Neuron (in vitro differentiated cells): ENCODE measurements around the gene GRIA3.

ENCODE experiments used
- H2AFZ ChIP-seq: one replicate; pipeline ENCODE4 v1.6.1; 2013; ENCODE audit warnings: low read depth, mild to moderate bottlenecking, inconsistent platforms, low read length, moderate library complexity
- H3K27me3 ChIP-seq: one replicate; pipeline ENCODE4 v1.6.1; 2013; ENCODE audit warnings: low read length; ENCODE audit not compliant: insufficient read depth
- H3K36me3 ChIP-seq: one replicate; pipeline ENCODE4 v1.6.1; 2013; ENCODE audit warnings: low read length; ENCODE audit not compliant: insufficient read depth
- H3K4me1 ChIP-seq: one replicate; pipeline ENCODE4 v1.6.1; 2013; ENCODE audit warnings: low read length; ENCODE audit not compliant: insufficient read depth
- H3K4me3 ChIP-seq: 2 replicates; pipeline ENCODE4 v1.5.1; 2013; ENCODE audit warnings: mild to moderate bottlenecking, low read length, moderate library complexity
- H3K9me3 ChIP-seq: one replicate; pipeline ENCODE4 v1.6.1; 2013; ENCODE audit warnings: low read length

GRIA3 gene

DNA sequence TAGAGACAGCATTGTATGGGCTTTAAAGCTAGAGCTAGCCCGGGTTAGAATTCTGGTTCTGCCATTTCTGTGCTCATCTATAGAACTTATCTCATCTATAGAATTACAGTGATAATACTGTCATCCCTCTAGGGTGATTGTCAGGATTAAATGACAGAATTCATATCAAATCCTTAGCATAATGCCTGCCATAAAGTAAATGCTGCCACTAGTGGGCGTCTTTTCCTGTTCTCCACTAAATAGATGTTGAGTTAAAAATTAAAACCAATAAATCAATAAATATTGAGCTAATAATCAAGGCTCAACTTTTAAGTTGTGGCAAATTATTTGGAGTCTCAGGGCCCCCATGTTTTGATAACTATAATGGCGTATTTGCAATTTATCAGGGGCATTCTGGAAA is 19.7 kb downstream of the GRIA3 start:
- no peaks in the 10 kb centered on the region for H3K36me3 ChIP-seq
- no peak overlapping the region for H3K4me3 ChIP-seq
- H2AFZ ChIP-seq, result no peak overlapping the region
- no peaks in the 10 kb centered on the region for H3K27me3 ChIP-seq
- H3K9me3 ChIP-seq, result no peaks in the 10 kb centered on the region
- H3K4me1 ChIP-seq, result no peaks in the 10 kb centered on the region

DNA sequence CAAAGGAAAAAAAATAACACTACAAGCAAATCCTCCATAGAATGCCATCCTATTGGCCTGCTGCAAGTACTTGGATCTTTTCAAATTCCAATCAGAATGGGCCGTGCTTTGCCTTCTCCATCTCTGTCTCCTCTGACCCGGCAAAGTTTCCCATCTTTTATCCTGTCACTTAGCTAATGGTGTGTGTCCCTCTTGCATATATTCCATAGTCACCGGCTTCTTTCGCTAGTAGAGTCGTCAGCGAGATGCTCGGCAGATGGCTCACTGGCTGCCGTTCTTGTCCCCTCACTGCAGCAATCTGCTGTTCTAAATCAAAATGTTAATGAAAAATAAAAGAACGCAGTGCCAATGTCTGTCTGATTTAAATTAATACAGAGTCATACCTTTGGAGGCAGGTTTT is 22.1 kb downstream of the GRIA3 start:
- Histone ChIP-seq H3K9me3 (no peaks in the 10 kb centered on the region), H3K36me3 (no peaks in the 10 kb centered on the region), H3K4me3 (no peak overlapping the region), H3K27me3 (no peaks in the 10 kb centered on the region), H2AFZ (no peak overlapping the region), H3K4me1 (no peaks in the 10 kb centered on the region)

DNA sequence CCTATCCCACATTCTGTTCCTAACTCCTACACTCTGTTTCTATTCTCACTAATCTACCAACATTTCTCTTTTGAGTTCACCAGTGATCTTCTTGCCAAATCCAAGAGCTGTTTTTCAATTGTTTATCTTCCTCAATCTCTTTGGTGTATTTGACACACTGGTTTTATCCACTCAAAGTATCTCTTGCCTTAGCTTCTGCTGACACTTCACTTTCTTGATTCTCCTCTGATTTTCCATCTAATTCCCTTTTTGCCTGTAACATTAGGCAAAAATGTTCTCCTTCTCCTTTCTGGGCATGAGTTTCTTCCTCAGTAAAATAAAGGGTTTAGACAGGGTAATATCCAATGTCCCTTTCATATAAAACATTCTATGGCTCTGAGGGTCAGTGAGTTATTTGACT is 26.2 kb downstream of the GRIA3 start:
- Histone ChIP-seq H3K9me3 (no peaks in the 10 kb centered on the region), H3K36me3 (no peaks in the 10 kb centered on the region), H3K27me3 (no peaks in the 10 kb centered on the region)

DNA sequence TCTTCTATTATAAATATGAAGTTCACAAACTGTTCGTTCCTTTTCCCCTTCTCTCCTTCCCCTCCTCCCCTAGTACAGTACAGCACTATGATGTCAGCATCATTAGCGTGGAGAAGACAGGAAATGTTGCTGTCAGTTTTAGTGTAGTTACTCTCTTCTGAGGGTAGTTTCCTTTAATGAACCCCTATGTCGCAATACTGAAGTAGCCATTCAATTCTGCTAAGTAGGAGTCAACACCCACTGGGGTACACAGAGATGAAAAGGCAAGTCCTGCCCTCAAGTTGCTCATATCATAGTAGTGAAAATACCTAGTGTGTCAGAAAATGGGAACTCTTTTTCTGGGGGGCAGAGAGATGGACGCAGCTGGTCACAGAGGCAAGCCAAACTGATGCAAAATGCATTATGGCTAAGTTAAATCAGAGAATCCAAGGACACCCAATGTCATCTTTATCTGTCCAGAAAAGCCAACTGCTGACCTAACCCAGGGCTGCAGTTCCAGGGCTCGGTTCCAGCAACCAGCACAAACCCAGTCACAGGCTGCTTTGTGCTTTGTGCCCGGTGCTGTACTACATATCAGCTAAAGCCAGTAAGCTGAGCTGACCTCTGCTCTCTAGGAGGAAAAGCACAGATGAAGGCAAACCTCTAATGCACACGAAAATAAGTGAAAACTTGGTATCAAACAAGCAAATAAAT is 31.5 kb downstream of the GRIA3 start:
- Histone ChIP-seq H3K4me3 (no peak overlapping the region), H3K36me3 (no peaks in the 10 kb centered on the region), H3K9me3 (no peaks in the 10 kb centered on the region), H3K27me3 (no peaks in the 10 kb centered on the region), H2AFZ (no peak overlapping the region), H3K4me1 (no peaks in the 10 kb centered on the region)

More for the DNA sequence above, 26.2 kb downstream of the GRIA3 start:
- H2AFZ ChIP-seq, result no peak overlapping the region
- H3K4me1 ChIP-seq, result no peaks in the 10 kb centered on the region
- no peak overlapping the region for H3K4me3 ChIP-seq

DNA sequence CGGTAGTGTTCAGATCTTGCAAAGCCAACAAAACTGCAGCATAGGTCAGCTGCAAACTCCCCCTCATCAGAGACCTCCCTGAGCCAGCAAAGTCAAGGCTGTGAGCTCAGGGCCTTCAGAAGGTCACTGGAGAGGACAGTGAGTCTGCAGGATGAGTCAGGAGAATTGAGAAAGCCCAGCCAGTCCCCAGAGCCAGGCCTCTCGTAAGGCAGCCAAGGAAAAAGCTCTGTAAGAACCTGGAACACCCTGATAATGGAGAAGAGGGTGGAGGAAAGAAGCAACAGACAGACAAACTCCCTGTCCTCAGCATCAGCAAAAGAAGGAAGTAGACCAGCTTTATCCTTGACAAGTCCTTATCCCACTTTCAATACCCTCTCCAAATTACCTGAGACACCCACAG is 33.0 kb downstream of the GRIA3 start:
- Histone ChIP-seq H3K36me3 (no peaks in the 10 kb centered on the region), H3K4me1 (no peaks in the 10 kb centered on the region), H3K4me3 (no peak overlapping the region), H2AFZ (no peak overlapping the region), H3K9me3 (no peaks in the 10 kb centered on the region), H3K27me3 (no peaks in the 10 kb centered on the region)

DNA sequence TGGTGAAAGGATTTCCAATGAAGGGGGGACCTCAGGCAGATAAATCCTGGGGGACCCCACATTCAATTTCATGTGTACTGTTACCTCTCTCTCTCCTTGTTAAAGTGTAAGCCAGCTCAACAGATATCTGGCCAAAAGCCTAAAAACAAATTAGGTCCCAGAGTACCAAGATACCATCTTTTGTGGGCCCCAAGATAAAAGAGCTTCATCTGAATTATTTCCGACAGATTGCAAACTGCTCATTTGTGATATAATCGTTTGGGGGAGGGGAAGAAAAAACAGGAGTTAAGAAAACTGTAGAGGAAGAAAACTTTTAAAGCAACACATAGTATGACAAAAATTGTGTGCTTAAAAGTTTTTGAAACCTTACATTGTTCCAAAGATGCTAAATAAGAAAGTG is 33.6 kb downstream of the GRIA3 start:
- no peaks in the 10 kb centered on the region for H3K9me3 ChIP-seq
- no peaks in the 10 kb centered on the region for H3K36me3 ChIP-seq
- H3K4me1 ChIP-seq, result no peaks in the 10 kb centered on the region
- H2AFZ ChIP-seq, result no peak overlapping the region
- no peaks in the 10 kb centered on the region for H3K27me3 ChIP-seq
- no peak overlapping the region for H3K4me3 ChIP-seq

DNA sequence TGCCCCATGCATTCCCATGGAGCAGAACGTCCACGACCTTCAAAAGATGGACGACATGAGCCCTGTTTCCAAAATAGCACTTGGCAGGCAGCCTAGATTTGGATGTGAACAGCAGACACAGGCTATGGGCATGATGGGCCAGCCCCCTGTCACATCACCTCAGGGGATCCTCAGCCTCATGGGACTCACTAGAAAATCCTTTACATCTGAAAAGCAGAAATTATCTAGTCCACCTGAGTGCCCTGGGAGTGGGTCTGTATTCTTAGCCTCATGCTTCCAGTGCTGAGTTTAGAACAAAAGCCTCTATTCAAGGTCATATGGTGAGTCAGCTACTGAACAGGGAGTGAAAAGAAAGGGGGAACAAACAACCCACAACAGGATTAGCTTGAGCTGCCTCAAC is 35.8 kb downstream of the GRIA3 start:
- H3K27me3 ChIP-seq, result no peaks in the 10 kb centered on the region
- no peaks in the 10 kb centered on the region for H3K9me3 ChIP-seq
- no peaks in the 10 kb centered on the region for H3K4me1 ChIP-seq
- no peak overlapping the region for H2AFZ ChIP-seq
- H3K36me3 ChIP-seq, result no peaks in the 10 kb centered on the region
- no peak overlapping the region for H3K4me3 ChIP-seq

DNA sequence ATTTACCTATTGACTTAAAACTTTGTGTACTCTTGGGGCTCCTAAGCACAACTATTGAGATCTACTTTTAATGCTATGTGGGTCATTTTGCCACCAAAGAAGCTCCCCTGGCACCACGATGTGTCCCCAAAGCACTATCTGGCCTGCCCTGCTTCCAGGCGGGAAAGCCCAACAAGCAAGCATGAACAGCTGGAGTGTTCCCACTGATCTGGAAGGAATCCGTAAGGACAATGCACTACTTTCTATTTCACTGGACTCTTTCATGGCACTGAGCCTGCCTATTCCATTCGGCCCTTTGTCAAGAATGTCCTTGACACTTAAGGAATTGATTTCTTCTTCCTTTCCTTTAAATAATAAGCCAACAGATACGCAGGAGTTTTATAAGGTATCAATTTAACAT is 38.8 kb downstream of the GRIA3 start:
- Histone ChIP-seq H3K27me3 (no peaks in the 10 kb centered on the region), H2AFZ (no peak overlapping the region), H3K9me3 (no peaks in the 10 kb centered on the region), H3K4me1 (no peaks in the 10 kb centered on the region), H3K36me3 (no peaks in the 10 kb centered on the region), H3K4me3 (no peak overlapping the region)

DNA sequence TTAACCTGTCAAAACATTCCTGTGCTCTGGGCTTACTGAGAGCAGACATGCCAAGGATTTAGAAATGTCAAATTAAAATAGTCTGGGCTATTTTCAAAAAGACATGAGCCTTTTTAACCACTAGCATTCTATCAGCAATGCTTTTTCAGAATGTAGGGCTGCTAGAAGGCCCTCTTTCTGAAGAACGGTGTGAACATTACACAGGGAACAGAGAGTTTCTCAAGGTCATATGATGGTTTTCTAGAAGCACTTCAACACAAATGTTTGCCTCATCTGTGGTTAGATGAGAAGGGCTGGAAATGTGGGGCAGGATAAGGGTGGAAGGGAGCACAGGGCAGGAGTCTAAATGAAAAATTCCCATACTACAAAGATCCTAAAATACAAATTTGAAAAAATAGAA is 39.3 kb downstream of the GRIA3 start:
- H3K9me3 ChIP-seq, result no peaks in the 10 kb centered on the region
- no peak overlapping the region for H3K4me3 ChIP-seq
- no peaks in the 10 kb centered on the region for H3K36me3 ChIP-seq
- H3K27me3 ChIP-seq, result no peaks in the 10 kb centered on the region
- no peak overlapping the region for H2AFZ ChIP-seq
- H3K4me1 ChIP-seq, result no peaks in the 10 kb centered on the region

DNA sequence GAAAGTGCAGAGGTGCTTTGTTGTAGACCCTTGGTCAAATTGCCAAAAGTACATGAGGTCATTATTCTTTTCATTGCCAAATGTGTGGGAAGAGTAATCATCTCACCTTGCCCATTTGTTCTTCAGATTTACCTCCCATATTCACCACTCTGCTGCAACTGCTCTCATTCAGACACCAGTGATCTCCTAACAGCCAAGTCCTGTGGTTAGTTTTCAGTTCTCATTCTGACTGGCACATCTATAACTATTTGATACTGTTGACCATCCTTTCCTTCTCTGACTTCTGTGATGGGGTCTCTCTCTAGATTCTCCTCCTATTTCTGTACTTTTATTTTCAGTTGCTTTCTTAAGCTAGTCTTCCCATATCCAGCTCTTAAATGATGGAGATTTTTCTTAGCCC is 39.8 kb downstream of the GRIA3 start:
- Histone ChIP-seq H3K4me1 (no peaks in the 10 kb centered on the region), H3K36me3 (no peaks in the 10 kb centered on the region), H3K27me3 (no peaks in the 10 kb centered on the region), H3K9me3 (no peaks in the 10 kb centered on the region), H3K4me3 (no peak overlapping the region), H2AFZ (no peak overlapping the region)

DNA sequence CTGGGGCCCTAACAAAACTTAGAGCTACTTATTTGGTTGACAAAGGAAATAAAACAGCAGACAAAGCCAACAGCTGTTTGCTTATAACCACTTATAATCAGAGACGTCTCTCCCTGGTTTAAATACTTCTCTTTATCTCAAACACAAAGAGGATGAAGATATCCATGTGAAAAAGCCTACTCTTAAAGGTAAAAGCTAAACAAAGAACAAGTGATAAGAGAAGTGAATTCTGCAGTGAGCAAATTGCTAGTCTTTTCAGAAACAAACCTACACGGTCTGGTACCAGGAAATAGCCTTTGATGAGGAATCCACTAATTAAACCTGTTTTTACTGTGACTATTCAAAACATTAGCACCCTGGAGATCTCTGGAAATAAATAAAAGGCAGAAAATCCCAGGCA is 46.7 kb downstream of the GRIA3 start:
- H3K4me3 ChIP-seq, result no peak overlapping the region
- no peaks in the 10 kb centered on the region for H3K4me1 ChIP-seq
- H3K9me3 ChIP-seq, result no peaks in the 10 kb centered on the region
- no peak overlapping the region for H2AFZ ChIP-seq
- no peaks in the 10 kb centered on the region for H3K36me3 ChIP-seq
- H3K27me3 ChIP-seq, result no peaks in the 10 kb centered on the region

DNA sequence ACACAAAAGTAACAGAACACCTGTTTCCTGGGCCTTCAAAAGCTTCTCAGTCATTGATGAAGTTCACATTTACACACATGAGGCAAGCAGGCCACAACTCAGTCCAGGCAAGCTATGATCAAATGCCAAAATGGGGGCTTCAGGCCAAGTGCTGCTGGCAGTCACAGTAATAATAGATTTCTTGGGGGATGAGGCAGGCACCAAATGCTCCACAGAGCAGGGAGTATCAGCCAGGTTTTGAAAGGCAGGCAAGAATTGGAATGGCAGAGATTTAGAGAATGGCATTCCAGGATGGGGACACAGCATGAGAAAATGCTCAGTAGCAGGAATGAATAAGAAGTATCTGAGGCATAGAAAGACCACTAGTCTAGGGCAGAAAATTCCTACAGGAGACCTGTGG is 52.8 kb downstream of the GRIA3 start:
- no peak overlapping the region for H3K4me3 ChIP-seq
- no peaks in the 10 kb centered on the region for H3K36me3 ChIP-seq
- H3K27me3 ChIP-seq, result no peaks in the 10 kb centered on the region
- no peaks in the 10 kb centered on the region for H3K4me1 ChIP-seq
- no peaks in the 10 kb centered on the region for H3K9me3 ChIP-seq
- no peak overlapping the region for H2AFZ ChIP-seq

DNA sequence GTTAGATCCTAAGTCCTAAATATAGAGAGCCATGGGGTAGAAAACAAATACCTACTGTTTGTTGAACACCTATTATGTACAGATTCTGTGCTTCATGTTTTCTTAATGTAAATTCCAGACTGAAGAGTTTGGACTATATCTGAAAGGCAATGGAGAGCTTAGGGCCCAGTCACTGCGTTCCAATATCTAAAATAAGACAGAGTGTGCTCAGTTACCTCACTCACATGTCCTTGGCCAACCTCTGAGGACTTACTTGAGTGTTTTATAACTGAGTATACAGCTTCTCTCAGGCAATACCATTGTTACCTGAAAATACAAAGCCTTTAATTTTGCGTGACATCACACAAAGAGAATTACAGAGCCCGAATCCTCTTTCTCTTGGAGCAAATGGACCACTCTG is 53.2 kb downstream of the GRIA3 start:
- H3K36me3 ChIP-seq, result no peaks in the 10 kb centered on the region
- no peaks in the 10 kb centered on the region for H3K9me3 ChIP-seq
- H3K4me1 ChIP-seq, result no peaks in the 10 kb centered on the region
- H3K27me3 ChIP-seq, result no peaks in the 10 kb centered on the region
- H2AFZ ChIP-seq, result no peak overlapping the region
- no peak overlapping the region for H3K4me3 ChIP-seq

DNA sequence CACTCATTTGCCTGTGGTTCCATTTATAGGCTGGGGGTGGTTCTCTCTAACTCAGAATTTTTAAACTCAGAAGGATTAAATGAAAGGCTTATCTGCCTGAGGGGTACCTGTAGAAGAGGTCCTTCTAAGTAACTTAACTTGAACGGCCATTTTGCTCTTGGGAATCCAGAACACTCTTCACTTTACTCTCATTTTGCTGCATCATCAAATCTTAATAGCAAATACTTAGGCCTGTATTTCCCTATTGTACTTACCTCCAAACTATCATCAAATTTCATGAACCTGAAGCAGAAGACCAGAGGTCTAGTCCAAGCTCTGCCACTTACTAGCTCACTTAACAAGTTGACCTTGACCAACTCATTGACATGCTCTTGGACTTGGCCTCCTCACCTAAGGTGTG is 70.4 kb downstream of the GRIA3 start:
- Histone ChIP-seq H3K4me1 (no peaks in the 10 kb centered on the region), H3K36me3 (no peaks in the 10 kb centered on the region), H3K27me3 (no peaks in the 10 kb centered on the region), H2AFZ (no peak overlapping the region), H3K9me3 (no peaks in the 10 kb centered on the region), H3K4me3 (no peak overlapping the region)
